Endodermal cell (in vitro differentiated cells): ENCODE data around the gene CC2D2A. TPM values are rescaled to one million over a fixed set of nuclear protein-coding genes. Genes with fewer than 3 reads are reported as not detected.

Source experiments
- DNase-seq: peaks from one replicate; pipeline ENCODE4 v3.0.0-alpha.2; 2017
- H3K27ac ChIP-seq: 2 replicates; pipeline ENCODE4 v1.5.1; 2013; ENCODE audit warnings: mild to moderate bottlenecking, low read depth, low read length, moderate library complexity
- H3K27me3 ChIP-seq: 2 replicates; pipeline ENCODE4 v1.6.1; 2013; ENCODE audit warnings: mild to moderate bottlenecking, low read length, moderate library complexity; ENCODE audit not compliant: insufficient read depth, control insufficient read depth, poor library complexity, severe bottlenecking
- H3K36me3 ChIP-seq: 2 replicates; pipeline ENCODE4 v1.7.0; 2013; ENCODE audit warnings: mild to moderate bottlenecking, low read length, moderate library complexity; ENCODE audit not compliant: control insufficient read depth, insufficient read depth
- H3K4me1 ChIP-seq: one replicate; pipeline ENCODE4 v1.7.0; 2013; ENCODE audit warnings: low read length; ENCODE audit not compliant: control insufficient read depth, insufficient read depth
- H3K4me3 ChIP-seq: 2 replicates; pipeline ENCODE4 v1.5.1; 2013; ENCODE audit warnings: mild to moderate bottlenecking, low read length, moderate library complexity
- H3K9ac ChIP-seq: 2 replicates; pipeline ENCODE4 v1.6.1; 2013; ENCODE audit warnings: mild to moderate bottlenecking, low read length, moderate library complexity; ENCODE audit not compliant: poor library complexity, severe bottlenecking; ENCODE audit errors: extremely low read depth
- H3K9me3 ChIP-seq: 2 replicates; pipeline ENCODE4 v1.6.1; 2013; ENCODE audit warnings: mild to moderate bottlenecking, low read length, moderate library complexity; ENCODE audit not compliant: control insufficient read depth
- H3K27ac Mint-ChIP-seq: 2 replicates; pipeline ENCODE4 v1.8.0; 2020; ENCODE audit warnings: mixed read lengths
- H3K27me3 Mint-ChIP-seq: 2 replicates; pipeline ENCODE4 v1.8.0; 2021; ENCODE audit warnings: mild to moderate bottlenecking, mixed read lengths; ENCODE audit not compliant: insufficient read depth
- H3K36me3 Mint-ChIP-seq: 2 replicates; pipeline ENCODE4 v1.8.0; 2020; ENCODE audit warnings: low read depth, mixed read lengths
- H3K4me1 Mint-ChIP-seq: 2 replicates; pipeline ENCODE4 v1.8.0; 2020; ENCODE audit warnings: mixed read lengths
- H3K4me3 Mint-ChIP-seq: 2 replicates; pipeline ENCODE4 v1.8.0; 2020; ENCODE audit warnings: mild to moderate bottlenecking, moderate library complexity, mixed read lengths
- H3K9me3 Mint-ChIP-seq: 2 replicates; pipeline ENCODE4 v1.8.0; 2020; ENCODE audit warnings: mild to moderate bottlenecking, mixed read lengths
- CTCF ChIP-seq: fragments of 200-600 bp; sonication (generic); conservative IDR thresholded peaks from 2 replicates; pipeline ENCODE4 v1.5.0; 2021; ENCODE audit warnings: antibody characterized with exemption, mild to moderate bottlenecking
- WGBS, 2 experiments: methylation state at CpG; one replicate each; pipeline versions ENCODE4 v1.1.5 to v1.1.7; 2013; ENCODE audit warnings: missing lambda C conversion rate in 2 of 2, mixed read lengths in 1 of 2; ENCODE audit not compliant: insufficient coverage in 1 of 2, insufficient read length in 1 of 2; 5-methylcytosine and 5-hydroxymethylcytosine counted together
- total RNA-seq, 2 donors: library from RNA; stranded (reverse); fragmentation: NEBNext Ultra II Directional in 1 of 2; extraction: Animal tissue kit (Norgen Biotek cat#: 25700) in 1 of 2; gene quantifications; 2 replicates in 1 of 2; 3 replicates in 1 of 2; pipeline ENCODE4 v1.2.1, GENCODE V29; 2021

The CC2D2A gene
- total RNA-seq, 2 donors from 2014 or later, result 12.3 to 25.2 TPM

GRCh38 chr4:15541941-15542340 lies 72.3 kb downstream of the CC2D2A start:
- H3K27me3 Mint-ChIP-seq, result no peaks in the 10 kb centered on the region
- H3K4me3 Mint-ChIP-seq, result no peak overlapping the region
- H3K27me3 ChIP-seq, result no peaks in the 10 kb centered on the region
- H3K4me1 ChIP-seq, result peaks cover 2% of the 10 kb centered on the region
- TF ChIP-seq CTCF, result no peak
- 85 to 95% methylated on average over 4 to 5 of the region's 5 CpGs for WGBS, 2 experiments
- H3K4me1 Mint-ChIP-seq, result peaks cover 9% of the 10 kb centered on the region
- no peak overlapping the region for H3K27ac ChIP-seq
- no peak overlapping the region for H3K4me3 ChIP-seq
- peaks cover 17% of the 10 kb centered on the region for H3K36me3 Mint-ChIP-seq
- H3K9me3 ChIP-seq, result no peaks in the 10 kb centered on the region
- no peak overlapping the region for H3K27ac Mint-ChIP-seq
- H3K9ac ChIP-seq, result no peak overlapping the region
- no peak for DNase-seq
- no peaks in the 10 kb centered on the region for H3K9me3 Mint-ChIP-seq
- peaks cover 5% of the 10 kb centered on the region for H3K36me3 ChIP-seq

DNA sequence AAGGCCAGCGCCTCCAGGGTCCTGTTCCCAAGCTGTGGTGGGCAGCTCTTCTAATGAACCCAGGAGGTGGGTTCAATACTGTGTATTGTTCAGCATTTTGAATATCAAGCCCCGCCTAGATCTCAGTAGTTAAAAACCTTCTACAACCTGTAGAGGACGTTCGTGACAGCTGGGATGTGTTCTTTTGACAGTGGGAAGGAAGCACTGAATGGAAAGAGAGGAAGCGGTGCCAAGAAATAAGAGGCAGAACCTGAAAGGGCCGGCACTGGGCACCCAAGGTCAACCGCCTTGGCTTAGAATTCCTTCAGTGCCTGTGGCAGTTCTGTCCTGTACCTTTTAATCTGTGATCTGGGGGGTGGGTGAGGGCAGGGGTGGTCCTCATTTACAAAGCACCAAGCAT lies 73.1 kb downstream of the CC2D2A start:
- Histone ChIP-seq H3K27ac (no peak overlapping the region), H3K4me1 (peaks cover 2% of the 10 kb centered on the region), H3K27me3 (no peaks in the 10 kb centered on the region), H3K9ac (no peak overlapping the region), H3K9me3 (no peaks in the 10 kb centered on the region), H3K4me3 (no peak overlapping the region), H3K36me3 (peaks cover 5% of the 10 kb centered on the region)
- TF ChIP-seq CTCF, result no peak
- 89 to 93% methylated on average over 2 to 7 of the region's 7 CpGs for WGBS, 2 experiments
- H3K27ac Mint-ChIP-seq, result no peak overlapping the region
- peaks cover 9% of the 10 kb centered on the region for H3K4me1 Mint-ChIP-seq
- no peak for DNase-seq
- no peaks in the 10 kb centered on the region for H3K27me3 Mint-ChIP-seq
- no peaks in the 10 kb centered on the region for H3K9me3 Mint-ChIP-seq
- H3K36me3 Mint-ChIP-seq, result peaks cover 17% of the 10 kb centered on the region
- no peak overlapping the region for H3K4me3 Mint-ChIP-seq

DNA sequence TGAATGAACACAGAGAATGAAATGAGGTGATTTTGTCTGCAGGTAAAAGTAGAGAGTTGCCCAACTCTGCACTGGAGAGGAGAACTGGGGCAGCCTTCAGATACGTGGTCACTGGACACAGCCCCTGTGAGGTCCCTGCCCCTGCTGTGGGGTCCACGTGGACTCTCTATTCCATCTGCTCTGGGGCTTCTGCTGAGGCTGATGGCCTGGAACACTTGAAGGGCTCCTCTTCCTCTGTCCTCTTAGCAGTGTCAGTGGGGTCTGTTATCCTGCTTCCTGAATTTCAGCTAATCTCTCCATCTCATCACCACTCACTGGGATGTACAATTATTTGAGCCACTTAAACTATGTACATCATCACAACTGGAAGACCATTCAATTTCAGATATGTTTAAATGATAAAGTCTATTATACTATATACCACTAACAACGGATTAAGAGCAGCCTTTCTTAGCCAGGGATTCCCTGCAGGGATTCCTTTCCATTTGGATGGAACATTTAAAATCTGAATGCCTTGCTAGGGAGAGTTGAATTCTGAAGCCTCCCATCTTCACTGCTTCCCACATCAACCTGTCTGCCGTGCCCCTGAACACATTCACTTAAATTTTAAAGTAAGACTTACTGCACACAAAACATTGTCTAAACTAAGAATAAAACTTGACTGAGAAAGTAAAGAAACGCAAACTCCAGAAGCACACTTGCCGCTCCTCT lies 74.0 kb downstream of the CC2D2A start:
- WGBS, 2 experiments, result 62 to 70% methylated on average over 4 to 6 of the region's 6 CpGs
- no peak overlapping the region for H3K27ac Mint-ChIP-seq

More for the DNA sequence above, 74.0 kb downstream of the CC2D2A start:
- no peak overlapping the region for H3K9ac ChIP-seq
- H3K36me3 ChIP-seq, result no peaks in the 10 kb centered on the region
- H3K9me3 Mint-ChIP-seq, result no peaks in the 10 kb centered on the region
- no peak overlapping the region for H3K4me3 Mint-ChIP-seq
- H3K4me1 Mint-ChIP-seq, result peaks cover 9% of the 10 kb centered on the region
- TF ChIP-seq CTCF, result no peak
- no peak overlapping the region for H3K27ac ChIP-seq
- peaks cover 17% of the 10 kb centered on the region for H3K36me3 Mint-ChIP-seq
- no peaks in the 10 kb centered on the region for H3K27me3 Mint-ChIP-seq
- no peaks in the 10 kb centered on the region for H3K9me3 ChIP-seq
- DNase-seq, result no peak
- no peak overlapping the region for H3K4me3 ChIP-seq
- no peaks in the 10 kb centered on the region for H3K27me3 ChIP-seq
- H3K4me1 ChIP-seq, result peaks cover 2% of the 10 kb centered on the region
